ENCODE measurements around the gene PLAAT4.
"Not testable (repeated sequence)": the region's sequence is repeated elsewhere in the genome, so short reads cannot be mapped to it uniquely, and the experiment has no call there.

PLAAT4 gene

GRCh38 chr11:63511048-63511748, 25.4 kb upstream of the PLAAT4 start:
- DNase-seq, result no peak

DNA sequence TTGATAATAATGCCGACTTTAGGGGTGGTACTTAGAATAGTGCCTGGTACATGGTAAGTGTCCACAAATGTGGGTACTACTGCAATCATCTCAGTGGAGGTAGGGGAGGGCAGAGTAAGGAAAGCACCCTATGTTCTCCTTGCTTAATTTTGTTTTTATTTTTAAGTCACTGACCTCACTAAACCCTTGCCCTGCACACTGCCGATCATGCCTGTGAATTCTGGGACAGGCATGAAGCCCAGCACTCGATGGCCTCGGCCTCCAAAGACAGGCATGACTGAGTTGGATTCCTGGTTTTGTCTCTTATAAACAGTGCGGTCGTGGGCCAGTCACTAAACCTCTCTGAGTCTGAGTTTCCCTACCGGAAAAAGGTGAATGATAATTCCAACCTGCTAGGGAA, 23.8 kb upstream of the PLAAT4 start:
- no peak for DNase-seq

DNA sequence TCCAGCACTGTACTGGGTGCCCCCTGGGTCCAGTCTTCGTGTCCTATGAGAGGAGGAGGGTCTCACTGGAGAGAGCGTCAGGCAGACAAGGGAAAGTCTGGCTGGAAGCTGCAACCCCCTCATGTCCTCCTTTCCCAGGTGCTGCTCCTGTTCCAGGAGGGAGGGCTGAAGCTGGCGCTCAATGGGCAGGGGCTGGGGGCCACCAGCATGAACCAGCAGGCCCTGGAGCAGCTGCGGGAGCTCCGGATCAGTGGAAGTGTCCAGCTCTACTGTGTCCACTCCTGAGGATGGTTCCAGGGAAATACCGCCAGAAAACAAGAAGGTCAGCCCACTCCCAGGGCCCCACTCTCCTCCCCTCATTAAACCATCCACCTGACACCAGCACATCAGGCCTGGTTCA, 20.5 kb upstream of the PLAAT4 start:
- no peak for DNase-seq

DNA sequence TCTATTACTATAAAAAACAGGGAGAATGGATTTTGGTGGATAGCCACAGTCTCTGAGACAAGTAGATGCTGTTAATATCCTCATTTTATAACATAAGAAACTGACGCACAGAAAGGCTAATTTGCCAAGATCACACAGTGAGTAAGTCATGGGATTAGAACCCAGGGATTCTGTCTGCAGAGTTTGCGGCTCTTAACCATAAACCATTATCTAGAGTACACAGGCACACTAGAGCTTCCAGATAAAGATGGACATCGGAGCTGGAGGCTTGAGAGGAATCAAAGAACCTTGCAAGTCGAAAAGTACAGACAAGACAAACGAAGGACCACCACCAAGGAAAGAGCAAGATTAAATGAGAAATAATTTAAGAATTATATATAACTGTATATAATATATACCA, 19.5 kb upstream of the PLAAT4 start:
- no peak for DNase-seq

DNA sequence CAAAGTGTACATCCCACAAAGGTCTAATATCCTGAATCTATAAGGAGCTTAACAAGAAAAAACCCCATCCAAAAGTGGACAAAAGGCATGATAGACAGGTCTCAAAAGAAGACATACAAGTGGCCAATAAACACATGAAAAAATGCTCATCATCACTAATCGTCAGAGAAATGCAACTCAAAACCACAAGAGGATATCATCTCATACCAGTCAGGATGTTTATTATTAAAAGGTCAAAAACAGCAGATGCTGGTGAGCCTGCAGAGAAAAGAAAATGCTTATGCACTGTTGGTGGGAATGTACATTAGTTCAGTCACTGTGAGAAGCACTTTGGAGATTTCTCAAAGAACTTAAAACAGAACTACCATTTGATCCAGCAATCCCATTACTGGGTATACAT, 18.1 kb upstream of the PLAAT4 start:
- DNase-seq, result no peak

- no peak for DNase-seq
Measured at GRCh38 chr11:63520606-63521170, 15.9 kb upstream of the PLAAT4 start.

DNA sequence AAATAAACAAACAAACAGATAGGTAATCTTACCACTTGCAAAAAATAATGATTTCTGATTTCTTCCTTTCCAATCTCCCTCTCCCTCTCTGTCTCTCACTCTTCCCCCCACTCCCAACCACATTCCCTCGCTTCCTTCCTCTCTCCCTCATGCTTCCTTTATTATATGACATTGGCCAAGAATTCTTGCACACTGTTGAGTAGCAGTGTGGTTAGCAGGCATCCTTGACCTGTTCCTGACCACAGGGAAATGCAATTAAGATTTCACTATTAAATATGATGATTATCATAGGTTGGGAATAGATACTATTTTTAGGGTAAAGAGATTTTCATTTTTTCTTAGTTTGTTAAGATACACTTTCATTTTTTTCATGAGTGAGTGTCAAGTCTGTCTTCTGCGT, 14.7 kb upstream of the PLAAT4 start:
- DNase-seq, result no peak

DNA sequence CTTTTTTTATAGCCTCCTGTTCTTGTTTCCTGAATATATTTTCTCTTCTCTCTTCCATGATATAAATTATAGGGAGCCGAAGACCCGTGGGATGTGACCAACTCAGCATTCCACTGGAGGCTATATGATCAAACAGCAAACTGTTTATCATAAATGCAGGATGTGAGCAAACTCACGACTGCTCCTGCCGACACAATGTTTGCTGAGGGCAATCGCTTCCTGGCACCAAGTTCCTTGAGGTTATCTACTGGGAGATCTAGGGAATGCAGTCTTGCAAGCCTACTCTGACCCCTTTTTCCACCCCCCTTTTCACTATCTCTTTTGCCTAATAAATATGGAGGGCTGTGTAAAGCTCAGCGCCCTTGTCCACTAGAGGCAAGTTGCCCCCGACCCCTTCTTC, 13.5 kb upstream of the PLAAT4 start:
- no peak for DNase-seq

GRCh38 chr11:63527667-63528066, 8.9 kb upstream of the PLAAT4 start:
- DNase-seq, result no peak

- not testable (repeated sequence) for DNase-seq
Measured at GRCh38 chr11:63528156-63528555, 8.5 kb upstream of the PLAAT4 start.

GRCh38 chr11:63528729-63529278, 7.8 kb upstream of the PLAAT4 start:
- not testable (repeated sequence) for DNase-seq

- not testable (repeated sequence) for DNase-seq
Measured at GRCh38 chr11:63529373-63529772, 7.2 kb upstream of the PLAAT4 start.

DNA sequence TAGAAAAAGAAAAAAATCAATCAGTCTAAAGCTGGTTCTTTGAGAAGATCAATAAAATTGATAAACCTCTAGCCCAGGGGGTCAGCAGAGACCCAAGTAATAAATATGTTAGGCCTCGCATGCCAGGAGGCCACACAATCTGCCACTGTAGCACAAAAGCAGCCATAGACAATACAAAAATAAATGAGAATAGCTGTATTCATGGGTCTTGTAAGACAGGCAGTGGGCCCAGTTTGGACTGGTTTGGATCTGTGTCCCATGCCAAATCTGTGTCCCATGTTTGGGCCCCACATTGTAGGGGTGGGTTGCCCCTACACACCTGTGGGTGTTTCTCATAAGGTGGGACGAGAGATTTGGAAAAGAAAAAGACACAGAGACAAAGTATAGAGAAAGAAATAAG, 6.6 kb upstream of the PLAAT4 start:
- no peak for DNase-seq

GRCh38 chr11:63531074-63531792, 5.4 kb upstream of the PLAAT4 start:
- peak; percentile 62 for DNase-seq

DNA sequence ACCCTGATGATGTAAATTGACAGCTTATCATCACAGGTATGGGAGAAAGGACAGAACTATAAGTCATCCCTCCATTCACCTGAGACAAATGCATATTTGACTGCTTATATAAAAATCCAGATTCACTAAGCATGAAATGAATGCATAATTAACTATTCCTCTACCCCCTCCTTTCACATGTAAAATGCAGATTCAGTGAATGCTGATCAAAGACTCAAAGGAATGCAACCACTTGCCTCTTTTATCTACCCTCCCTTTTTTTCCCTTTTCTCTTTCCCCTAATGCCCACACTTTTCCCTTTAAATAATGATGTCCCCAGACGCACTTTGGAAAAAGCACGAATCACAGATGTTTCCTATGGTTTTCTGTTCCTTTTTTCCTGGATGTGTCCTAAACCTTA, 4.5 kb upstream of the PLAAT4 start:
- DNase-seq, result no peak

DNA sequence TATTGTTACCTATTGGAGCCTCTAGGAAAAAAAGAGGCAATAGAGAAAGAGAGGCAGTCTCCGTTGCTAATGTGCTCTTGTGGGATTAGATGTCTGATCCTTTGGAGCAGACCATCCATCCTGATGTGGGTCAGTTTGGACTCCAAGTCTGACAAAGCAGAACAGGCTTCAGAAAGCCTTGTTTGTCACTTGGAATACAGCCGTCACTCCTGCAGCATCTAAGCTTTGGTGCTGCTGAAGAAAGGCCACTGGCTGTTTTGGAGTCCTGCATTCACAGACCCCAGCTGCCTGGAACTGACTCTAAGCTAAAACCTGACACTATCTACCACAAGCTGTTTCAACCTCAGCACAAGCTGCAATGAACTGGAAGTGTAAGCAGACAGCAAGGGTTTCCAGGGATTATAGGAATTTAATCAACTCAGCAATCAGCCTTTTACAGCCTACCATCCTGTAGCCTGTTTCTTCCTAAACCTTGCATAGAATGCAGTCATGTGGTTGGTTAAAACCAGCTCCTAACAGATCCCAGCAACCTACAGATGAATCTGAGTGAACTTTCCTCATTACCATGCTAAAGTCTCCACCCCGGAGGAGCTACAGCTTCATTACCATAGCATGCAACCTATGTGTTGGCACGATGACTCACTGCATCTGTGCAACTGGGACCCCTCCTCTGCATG, 3.7 kb upstream of the PLAAT4 start:
- no peak for DNase-seq

- no peak for DNase-seq
Measured at GRCh38 chr11:63534076-63534475, 2.5 kb upstream of the PLAAT4 start.

DNA sequence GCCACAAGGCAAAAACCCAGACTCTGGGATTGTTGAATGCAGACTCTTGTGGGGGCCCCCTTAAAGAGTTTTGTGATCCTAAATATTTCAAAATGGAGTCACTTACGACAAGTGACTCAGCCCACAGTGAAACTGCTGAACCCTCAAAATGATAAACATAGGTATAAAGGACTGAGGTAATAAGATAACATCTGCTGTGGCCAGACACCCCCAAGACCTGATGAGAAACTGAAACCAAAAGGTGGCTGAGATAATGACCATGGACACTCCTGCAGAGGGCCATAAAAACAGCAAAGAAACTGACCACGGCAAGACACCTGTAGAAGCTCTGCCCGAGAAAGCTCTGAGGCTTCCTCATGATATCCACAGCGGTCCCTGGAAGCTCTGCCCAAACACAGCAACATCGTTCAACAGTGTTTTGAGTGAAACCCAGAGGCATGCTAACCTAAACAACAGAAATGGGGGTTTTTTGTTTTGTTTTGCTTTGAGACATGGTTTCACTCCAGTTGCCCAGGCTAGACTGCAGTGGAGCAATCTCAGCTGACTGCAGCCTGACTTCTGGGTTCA, 1.6 kb upstream of the PLAAT4 start:
- DNase-seq, result no peak

GRCh38 chr11:63535734-63536133, 874 bp upstream of the PLAAT4 start:
- DNase-seq, result peak; percentile 28

GRCh38 chr11:63537293-63538101, 889 bp downstream of the PLAAT4 start:
- DNase-seq, result no peak

- DNase-seq, result not testable (repeated sequence)
Measured at GRCh38 chr11:63542506-63542905, 5.9 kb downstream of the PLAAT4 start.

GRCh38 chr11:63543711-63544110, 7.1 kb downstream of the PLAAT4 start:
- DNase-seq, result no peak

Measured in stimulated activated CD4-positive, alpha-beta T cell treated with anti-CD3 and anti-CD28 coated beads, Interleukin-4, amount 100 ng/mL, for 24 hours (primary cell).